ENCODE results near the gene CXCR3.

- no peak for TF ChIP-seq CTCF (IDR thresholded peaks at IDR 0.05; ENCODE audit: insufficient read depth, low read depth, low read length)
- no peak for TF ChIP-seq EZH2 (IDR thresholded peaks at IDR 0.05; ENCODE audit: insufficient read depth, low read length)
Observed at GRCh38 chrX:71622032-71622575, 3.8 kb upstream of the CXCR3 start.

Data from astrocyte (in vitro differentiated cells and primary cell).